GM12873 (cell line): ENCODE measurements around the gene ERBB4.

Experiments used
- CTCF ChIP-seq: IDR thresholded peaks from 2 replicates; pipeline ENCODE4 v1.5.1; 2012; ENCODE audit warnings: low read depth, mild to moderate bottlenecking, moderate library complexity, low read length, control low read depth; ENCODE audit not compliant: insufficient read depth; ENCODE audit errors: missing control alignments

Gene ERBB4

GRCh38 chr2:211766689-211767088, 771.9 kb downstream of the ERBB4 start:
- no peak for TF ChIP-seq CTCF

- no peak for TF ChIP-seq CTCF
These were observed 776.1 kb downstream of the ERBB4 start for GRCh38 chr2:211762479-211762878.

DNA sequence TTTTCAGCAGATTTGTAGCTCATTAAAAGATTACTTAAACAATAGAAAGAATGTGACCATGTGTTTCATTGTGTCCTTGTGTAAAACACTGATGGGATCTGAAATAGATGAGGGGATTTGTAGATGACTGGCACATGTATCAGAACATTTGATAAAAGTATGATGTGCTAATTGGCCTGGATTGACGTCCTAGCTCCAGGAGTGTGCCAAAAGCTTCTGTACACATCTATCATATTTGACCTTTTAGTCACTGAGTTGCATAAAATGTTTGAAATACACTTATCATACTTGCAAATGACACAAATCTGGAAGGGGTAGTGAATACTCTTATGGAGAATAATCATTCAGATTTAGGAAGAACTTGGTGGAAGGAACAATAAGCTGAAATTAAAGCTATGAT, 778.5 kb downstream of the ERBB4 start:
- TF ChIP-seq CTCF: no peak

GRCh38 chr2:211756266-211756665, 782.3 kb downstream of the ERBB4 start:
- no peak for TF ChIP-seq CTCF

- no peak for TF ChIP-seq CTCF
These were observed 783.4 kb downstream of the ERBB4 start for GRCh38 chr2:211755187-211755586.

DNA sequence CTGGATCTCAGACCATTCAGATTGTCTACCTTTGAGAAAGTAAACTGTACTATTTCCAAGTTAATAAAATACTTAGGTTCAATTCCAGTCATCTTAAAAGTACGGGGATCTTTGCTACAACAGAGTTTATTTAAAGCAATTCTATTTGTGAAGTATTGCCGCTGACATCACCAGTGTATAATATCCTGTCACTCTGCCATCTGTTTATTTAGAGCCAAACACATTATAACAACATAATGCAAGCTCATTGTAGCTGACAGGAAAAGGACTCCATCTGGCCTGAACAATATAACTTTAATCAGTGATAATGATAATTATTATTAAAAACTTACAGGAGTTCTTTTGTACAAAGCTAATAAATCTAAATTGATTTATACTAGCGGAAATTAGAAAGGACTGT, 786.8 kb downstream of the ERBB4 start:
- no peak for TF ChIP-seq CTCF

- no peak for TF ChIP-seq CTCF
These were observed 790.3 kb downstream of the ERBB4 start for GRCh38 chr2:211748339-211748738.
